Endothelial cell of umbilical vein (primary cell): Measurements from ENCODE around the gene DCAF6. TPM values are rescaled to one million over a fixed set of nuclear protein-coding genes. Genes with fewer than 3 reads are reported as not detected.

Experiments used
- BruUV-seq: library from RNA; stranded (reverse); fragments of 400-500 nt; replicated peaks from 2 replicates; lab custom pipeline; 2021; lab: Mats Ljungman, UMichigan
- CTCF ChIA-PET: fragments of 300-600, 350-600 bp; sonication (Branson Sonifier 250); formaldehyde crosslinking; loops from one replicate; lab custom pipeline; 2021; ENCODE audit warnings: antibody characterized with exemption, inconsistent platforms; lab: Charles Lee
- POLR2A ChIA-PET: fragments of 300-600, 350-600 bp; sonication (Branson Sonifier 250); formaldehyde crosslinking; loops from one replicate; lab custom pipeline; 2021; ENCODE audit warnings: antibody characterized with exemption, inconsistent platforms; lab: Charles Lee
- DNase-seq: peaks from one replicate; pipeline ENCODE4 v3.0.0-alpha.2; 2011; ENCODE audit warnings: low read depth, low spot score
- FAIRE-seq: peaks from 2 replicates; lab custom pipeline; 2011; peaks lifted over from hg19 to GRCh38; lab: Jason Lieb, UNC
- H2AFZ ChIP-seq: 2 replicates; pipeline ENCODE4 v1.6.0; 2012; ENCODE audit warnings: low read depth, low read length, control low read depth, inconsistent platforms
- H3K27ac ChIP-seq: 2 replicates; pipeline ENCODE4 v1.5.1; 2011; ENCODE audit warnings: low read depth, mild to moderate bottlenecking, control low read depth, low read length, moderate library complexity; ENCODE audit not compliant: insufficient read depth
- H3K27me3 ChIP-seq, 2 experiments: 2 replicates each; pipeline versions ENCODE4 v1.6.0 to v1.6.1; 2011; ENCODE audit warnings: low read length in 2 of 2, mixed read lengths in 1 of 2; ENCODE audit not compliant: control insufficient read depth in 2 of 2, insufficient read depth in 2 of 2
- H3K36me3 ChIP-seq, 2 experiments: 2 replicates in 1 of 2; 3 replicates in 1 of 2; pipeline ENCODE4 v1.5.1; 2011; ENCODE audit warnings: low read length in 2 of 2, mild to moderate bottlenecking in 1 of 2, moderate library complexity in 1 of 2; ENCODE audit not compliant: control insufficient read depth in 2 of 2, insufficient read depth in 2 of 2; ENCODE audit errors: extremely low read depth in 1 of 2
- H3K4me1 ChIP-seq: 3 replicates; pipeline ENCODE4 v1.5.1; 2011; ENCODE audit warnings: mild to moderate bottlenecking, low read length; ENCODE audit not compliant: control insufficient read depth, insufficient read depth; ENCODE audit errors: extremely low read depth
- H3K4me2 ChIP-seq: 2 replicates; pipeline ENCODE4 v1.6.1; 2011; ENCODE audit warnings: low read length, control low read depth, mixed read lengths; ENCODE audit not compliant: insufficient read depth
- H3K4me3 ChIP-seq, 3 experiments: fragments of 200-600 bp in 1 of 3; sonication (generic), shearing (Covaris generic) in 1 of 3; replicated peaks in 1 of 3; 2 replicates each; pipeline ENCODE4 v1.5.1; 2011 to 2016; ENCODE audit warnings: control low read depth in 3 of 3, low read length in 3 of 3, mild to moderate bottlenecking in 2 of 3, inconsistent platforms in 1 of 3, low read depth in 1 of 3, moderate library complexity in 1 of 3; ENCODE audit not compliant: insufficient read depth in 1 of 3
- H3K79me2 ChIP-seq: 2 replicates; pipeline ENCODE4 v1.6.0; 2012; ENCODE audit warnings: low read length, inconsistent platforms; ENCODE audit not compliant: control insufficient read depth, insufficient read depth
- H3K9ac ChIP-seq: replicated peaks from 2 replicates; pipeline ENCODE3; 2011; ENCODE audit warnings: low read length, control low read depth; ENCODE audit not compliant: insufficient read depth; ENCODE audit errors: extremely low read depth
- H3K9me1 ChIP-seq: replicated peaks from 3 replicates; pipeline ENCODE4 v1.6.0; 2011; ENCODE audit warnings: mild to moderate bottlenecking, low read length; ENCODE audit not compliant: control insufficient read depth, insufficient read depth; ENCODE audit errors: extremely low read depth
- H3K9me3 ChIP-seq: replicated peaks from 2 replicates; pipeline ENCODE4 v1.5.1; 2012; ENCODE audit warnings: low read length, inconsistent platforms; ENCODE audit not compliant: control insufficient read depth, insufficient read depth
- H4K20me1 ChIP-seq: replicated peaks from 2 replicates; pipeline ENCODE3; 2011; ENCODE audit warnings: mild to moderate bottlenecking, low read length; ENCODE audit not compliant: control insufficient read depth, insufficient read depth; ENCODE audit errors: extremely low read depth
- FOS ChIP-seq: IDR thresholded peaks from 2 replicates; pipeline ENCODE4 v1.6.1; 2011; ENCODE audit warnings: mild to moderate bottlenecking, low read length, moderate library complexity, borderline replicate concordance; ENCODE audit not compliant: insufficient read depth
- GATA2 ChIP-seq: IDR thresholded peaks from 2 replicates; pipeline ENCODE4 v1.7.0; 2011; ENCODE audit warnings: low read depth, mild to moderate bottlenecking, moderate library complexity, mixed read lengths, low read length; ENCODE audit not compliant: insufficient read length, insufficient read depth
- POLR2A ChIP-seq: IDR thresholded peaks from 2 replicates; pipeline ENCODE4 v1.6.1; 2012; ENCODE audit warnings: low read depth, mild to moderate bottlenecking, control low read depth, low read length
- POLR2AphosphoS5 ChIP-seq: IDR thresholded peaks from 2 replicates; pipeline ENCODE4 v1.6.1; 2012; ENCODE audit warnings: low read depth, mild to moderate bottlenecking, control low read depth, low read length, moderate library complexity; ENCODE audit not compliant: insufficient read depth
- dilution Hi-C: fragments of 300-500 bp; cut with MboI; formaldehyde crosslinking; loops from one replicate; pipeline ENCODE4 v1.15.0; 2019; ENCODE audit warnings: low sequenced_read_pairs; ENCODE audit not compliant: extremely low pct_ligation_motif_present
- intact Hi-C: fragments of 100-400 bp; cut with micrococcal nuclease; formaldehyde crosslinking; loops from one replicate; pipeline ENCODE4 v1.10.0; 2022
- polyA plus RNA-seq, 4 experiments: library from polyadenylated mRNA; depleted of rRNA in 3 of 4; stranded (reverse) in 3 of 4; unstranded in 1 of 4; fragments of >200 nt; gene quantifications; 2 replicates each; pipeline versions ENCODE4 v1.2.1 to v1.2.3, GENCODE V29; 2011 to 2012; ENCODE audit warnings: missing spikeins in 1 of 4
- total RNA-seq: library from RNA; stranded (reverse); gene quantifications from 2 replicates; pipeline ENCODE4 v1.2.3, GENCODE V29; 2021

Gene DCAF6
- total and polyA plus RNA-seq, 2 donors (not counting 3 experiments of a cell fraction or from before 2014, with no cell fraction given), result 28.6 to 39.4 TPM

DNA sequence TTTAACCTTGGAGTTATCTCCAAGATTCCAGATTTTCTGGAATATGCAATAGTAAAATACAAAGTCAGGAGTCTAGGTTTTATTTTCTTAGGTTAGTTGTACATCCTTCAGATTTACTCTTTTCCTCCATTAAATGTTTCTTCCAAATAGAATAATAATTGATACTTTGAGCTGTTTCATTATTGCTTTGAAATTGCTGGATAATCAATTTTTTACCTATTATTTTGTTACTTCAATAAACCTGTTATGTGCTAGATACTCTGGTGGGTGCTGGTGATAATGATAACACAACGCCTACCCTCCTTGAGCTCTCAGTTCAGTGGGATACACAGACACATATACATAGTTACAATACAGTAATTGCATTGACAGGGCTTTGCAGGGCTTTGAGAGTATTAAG, 120.9 kb downstream of the DCAF6 start:
- Histone ChIP-seq H3K9me3 (no peaks in the 10 kb centered on the region), H3K9ac (no peak overlapping the region), H3K9me1 (no peaks in the 10 kb centered on the region), H3K4me1 (no peaks in the 10 kb centered on the region), H3K79me2 (no peaks in the 10 kb centered on the region), H2AFZ (no peak overlapping the region), H3K4me3 (no peak overlapping the region), H3K27me3 (no peaks in the 10 kb centered on the region), H4K20me1 (no peaks in the 10 kb centered on the region), H3K27ac (no peak overlapping the region), H3K4me2 (no peak overlapping the region), H3K36me3 (no peaks in the 10 kb centered on the region)
- dilution Hi-C loops (no loop called here), intact Hi-C loops (no loop called here)
- CTCF ChIA-PET, result interaction anchor here (0.8 to 1.2 kb wide), 2 partner anchors 9 to 87 kb away, joined by 3 read pairs; no protein-coding TSS in a partner anchor
- DNase-seq (no peak), FAIRE-seq (no peak)
- no peak for TF ChIP-seq GATA2
- POLR2A ChIA-PET, result no interaction called here
- no TSS peak for BruUV-seq

DNA sequence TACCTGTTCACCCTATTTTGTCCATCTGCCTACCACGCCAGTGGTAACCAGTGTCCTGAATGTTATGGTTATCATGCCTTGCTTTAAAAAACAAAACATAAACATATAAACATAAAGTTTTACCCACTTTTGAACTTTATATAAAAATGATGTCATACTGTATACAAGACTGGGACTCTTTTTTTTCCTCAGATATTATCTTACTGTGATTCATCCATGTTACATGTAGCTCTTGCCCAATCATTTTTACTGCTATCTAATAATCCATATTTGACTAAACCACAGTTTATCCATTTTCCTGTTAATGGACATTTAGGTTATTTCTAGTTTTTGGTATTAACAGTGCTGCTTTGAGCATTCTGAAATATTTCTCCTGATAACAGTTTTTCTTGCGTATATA, 121.4 kb downstream of the DCAF6 start:
- no peak for DNase-seq
- Histone ChIP-seq H3K9ac (no peak overlapping the region), H3K27me3 (no peaks in the 10 kb centered on the region), H3K4me3 (no peak overlapping the region), H3K4me1 (no peaks in the 10 kb centered on the region), H3K36me3 (no peaks in the 10 kb centered on the region), H3K9me1 (no peaks in the 10 kb centered on the region), H2AFZ (no peak overlapping the region), H3K27ac (no peak overlapping the region), H3K79me2 (no peaks in the 10 kb centered on the region), H3K4me2 (no peak overlapping the region), H4K20me1 (no peaks in the 10 kb centered on the region), H3K9me3 (no peaks in the 10 kb centered on the region)
- FAIRE-seq, result no peak
- intact Hi-C loops, result no loop called here
- no TSS peak for BruUV-seq
- TF ChIP-seq POLR2A (no peak), FOS (no peak), POLR2AphosphoS5 (no peak), GATA2 (peak; percentile 7)
- ChIA-PET POLR2A (no interaction called here), CTCF (interaction anchor here (0.8 kb wide), 1 partner anchor 10 kb away, joined by 3 read pairs; no protein-coding TSS in a partner anchor)
- dilution Hi-C loops, result no loop called here
